Stomach (tissue), 9 donors: ENCODE results near the gene GRIA3. TPM values are rescaled to one million over a fixed set of nuclear protein-coding genes. Genes with fewer than 3 reads are reported as not detected.
"Not testable (repeated sequence)": the region's sequence is repeated elsewhere in the genome, so short reads cannot be mapped to it uniquely, and the experiment has no call there.

Experiments
- DNase-seq, 2 donors: peaks; one replicate each; pipeline versions ENCODE4 v3.0.0 to v3.0.0-alpha.2; 2013 to 2019
- H3K27ac ChIP-seq, 5 donors: fragments of 200-600 bp in 4 of 5; sonication (generic) in 4 of 5; one replicate each; pipeline ENCODE4 v1.5.1; 2013 to 2019; ENCODE audit warnings: mild to moderate bottlenecking in 1 of 5, moderate library complexity in 1 of 5
- H3K27me3 ChIP-seq, 3 donors: fragments of 200-600 bp; sonication (generic); one replicate each; pipeline ENCODE4 v1.5.1; 2017 to 2019; ENCODE audit warnings: mixed run types in 1 of 3
- H3K36me3 ChIP-seq, 4 donors: fragments of 200-600 bp; sonication (generic); 1 replicate in 3 of 4; 2 replicates in 1 of 4; pipeline ENCODE4 v1.5.1; 2016 to 2019
- H3K4me1 ChIP-seq, 4 donors: fragments of 200-600 bp; sonication (generic); one replicate each; pipeline ENCODE4 v1.5.1; 2016 to 2019
- H3K4me3 ChIP-seq, 4 donors: fragments of 200-600 bp; sonication (generic) in 3 of 4; one replicate each; pipeline ENCODE4 v1.5.1; 2016 to 2019; ENCODE audit warnings: mild to moderate bottlenecking in 1 of 4
- H3K9me3 ChIP-seq, 4 donors: fragments of 200-600 bp; sonication (generic); one replicate each; pipeline ENCODE4 v1.5.1; 2016 to 2019
- EP300 ChIP-seq: sonication (generic); formaldehyde crosslinking; IDR thresholded peaks from one replicate; pipeline ENCODE4 v1.6.1; 2017; ENCODE audit warnings: antibody characterized with exemption
- POLR2A ChIP-seq, 4 donors: fragments of 450-650 bp; IDR thresholded peaks; one replicate each; pipeline ENCODE4 v1.6.1; 2016; ENCODE audit warnings: antibody characterized with exemption in 4 of 4, control low read depth in 2 of 4, mild to moderate bottlenecking in 1 of 4, moderate library complexity in 1 of 4
- POLR2AphosphoS5 ChIP-seq, 3 donors: sonication (generic); formaldehyde crosslinking; IDR thresholded peaks; one replicate each; pipeline ENCODE4 v1.6.1; 2016; ENCODE audit warnings: antibody characterized with exemption in 3 of 3
- WGBS, 5 donors: extraction: QIAGEN DNeasy Blood & Tissue Kit in 3 of 5; methylation state at CpG; one replicate each; pipeline versions ENCODE4 v1.1.5 to v1.1.7; 2013 to 2018; 5-methylcytosine and 5-hydroxymethylcytosine counted together
- intact Hi-C: fragments of 100-400 bp; cut with DNase I; formaldehyde crosslinking; loops from one replicate; pipeline ENCODE4 v1.15.1; 2023; ENCODE audit warnings: low total_unique reads
- polyA plus RNA-seq, 3 donors: library from polyadenylated mRNA; stranded (reverse); fragments of 200-250 nt; gene quantifications; one replicate each; pipeline ENCODE4 v1.2.3, GENCODE V29; 2013
- total RNA-seq, 5 donors: library from RNA; depleted of rRNA; stranded (reverse); fragments of >200 nt; gene quantifications; one replicate each; pipeline versions ENCODE4 v1.1.0 to v1.2.3, GENCODE V29; 2014 to 2016
- TF ChIP-seq, protein P1 (sequence below), 7 experiments: fragments of 450-650 bp in 4 of 7; fragments of 200-600 bp in 3 of 7; sonication (generic) in 3 of 7; IDR thresholded peaks; one replicate each; pipeline ENCODE4 v1.5.1; 2016 to 2019; ENCODE audit warnings: antibody characterized with exemption in 7 of 7, control low read depth in 2 of 7, mild to moderate bottlenecking in 1 of 7
- donor health status: healthy with polysubstance abuse.
- donor health status: Bipolar disorder and iron deficiency.
- donor health status: healthy.

The GRIA3 gene
- total and polyA plus RNA-seq, 8 donors: 0.87 to 4.7 (median 2.1) TPM; not detected in 3

DNA sequence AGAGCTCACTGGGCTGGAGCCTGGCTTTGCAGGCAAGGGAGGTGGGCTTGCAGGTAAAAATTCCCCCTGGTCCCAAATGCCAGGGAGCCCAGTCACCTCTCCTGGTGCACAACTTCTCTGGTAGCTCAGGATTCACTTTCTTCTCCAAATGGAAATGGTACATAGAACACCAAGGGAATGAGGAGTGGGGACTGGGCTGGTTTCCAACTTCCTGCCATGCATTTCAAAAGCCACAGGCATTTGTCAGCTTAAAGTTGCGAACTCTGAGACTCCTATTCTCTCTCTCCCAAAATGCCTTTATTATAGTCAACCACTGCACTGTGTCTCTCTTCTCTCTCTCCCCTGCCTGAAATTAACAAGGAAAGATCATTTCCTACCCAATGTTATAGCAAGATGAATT lies 177.3 kb downstream of the GRIA3 start:
- Histone ChIP-seq H3K4me3 (no peak overlapping the region), H3K36me3 (no peaks in the 10 kb centered on the region), H3K4me1 (no peaks in the 10 kb centered on the region), H3K27me3 (no peaks in the 10 kb centered on the region), H3K27ac (no peak overlapping the region), H3K9me3 (no peaks in the 10 kb centered on the region)
- intact Hi-C loops: no loop called here
- WGBS, 5 donors: 50 to 76% (median 69%) methylated on average over 1 of the region's 1 CpG
- DNase-seq: peak in 1 of 2 donors; percentile 2
- TF ChIP-seq EP300 (no peak), POLR2A (IDR thresholded peaks at IDR 0.05) (no peak), POLR2AphosphoS5 (IDR thresholded peaks at IDR 0.05) (no peak)
- TF ChIP-seq, protein P1, sequence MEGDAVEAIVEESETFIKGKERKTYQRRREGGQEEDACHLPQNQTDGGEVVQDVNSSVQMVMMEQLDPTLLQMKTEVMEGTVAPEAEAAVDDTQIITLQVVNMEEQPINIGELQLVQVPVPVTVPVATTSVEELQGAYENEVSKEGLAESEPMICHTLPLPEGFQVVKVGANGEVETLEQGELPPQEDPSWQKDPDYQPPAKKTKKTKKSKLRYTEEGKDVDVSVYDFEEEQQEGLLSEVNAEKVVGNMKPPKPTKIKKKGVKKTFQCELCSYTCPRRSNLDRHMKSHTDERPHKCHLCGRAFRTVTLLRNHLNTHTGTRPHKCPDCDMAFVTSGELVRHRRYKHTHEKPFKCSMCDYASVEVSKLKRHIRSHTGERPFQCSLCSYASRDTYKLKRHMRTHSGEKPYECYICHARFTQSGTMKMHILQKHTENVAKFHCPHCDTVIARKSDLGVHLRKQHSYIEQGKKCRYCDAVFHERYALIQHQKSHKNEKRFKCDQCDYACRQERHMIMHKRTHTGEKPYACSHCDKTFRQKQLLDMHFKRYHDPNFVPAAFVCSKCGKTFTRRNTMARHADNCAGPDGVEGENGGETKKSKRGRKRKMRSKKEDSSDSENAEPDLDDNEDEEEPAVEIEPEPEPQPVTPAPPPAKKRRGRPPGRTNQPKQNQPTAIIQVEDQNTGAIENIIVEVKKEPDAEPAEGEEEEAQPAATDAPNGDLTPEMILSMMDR (IDR thresholded peaks at IDR 0.05): no peak

DNA sequence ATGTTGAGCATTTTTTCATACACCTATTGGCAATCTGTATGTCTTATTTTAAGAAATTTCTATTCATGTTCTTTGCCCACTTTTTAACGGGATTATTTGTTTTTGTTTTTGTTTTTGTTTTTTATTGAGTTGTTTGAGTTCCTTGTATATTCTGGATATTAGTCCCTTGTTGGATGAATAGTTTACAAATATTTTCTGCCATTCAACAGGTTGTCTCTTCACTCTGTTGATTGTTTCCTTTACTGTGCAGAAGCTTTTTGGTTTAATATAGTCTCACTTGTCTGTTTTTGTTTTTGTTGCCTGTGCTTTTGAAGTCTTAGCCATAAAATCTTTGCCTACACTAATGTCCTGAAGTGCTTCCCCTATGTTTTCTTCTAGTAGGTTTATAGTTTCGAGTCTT lies 202.1 kb downstream of the GRIA3 start:
- H3K4me1 ChIP-seq, H3K36me3 ChIP-seq, H3K4me3 ChIP-seq, intact Hi-C loops, DNase-seq, H3K27ac ChIP-seq, H3K27me3 ChIP-seq: not testable (repeated sequence)
- 60 to 85% (median 77%) methylated on average over 2 of the region's 2 CpGs for WGBS, 5 donors
- peaks cover 0 to 16% (median 6%) of the 10 kb centered on the region in 4 donors for H3K9me3 ChIP-seq

DNA sequence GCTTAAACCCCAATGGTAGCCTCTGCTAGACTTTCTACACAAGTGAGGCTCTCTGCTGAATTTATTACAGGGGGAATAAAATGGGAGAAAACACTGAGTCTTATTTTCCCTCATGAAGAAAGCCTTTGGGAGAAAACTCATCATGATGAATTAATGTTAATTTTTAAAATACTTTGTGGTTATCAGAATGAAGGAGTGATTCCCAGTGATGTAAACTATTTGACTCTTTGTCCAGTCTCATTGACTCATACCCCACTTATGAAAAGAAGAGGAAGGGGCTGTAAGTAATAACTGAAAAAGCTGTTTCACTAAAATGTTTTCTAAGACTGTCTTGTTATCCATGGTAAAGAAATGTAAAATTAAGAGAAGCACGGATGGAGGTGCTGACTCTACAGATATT lies 208.8 kb downstream of the GRIA3 start:
- no peaks in the 10 kb centered on the region for H3K27me3 ChIP-seq
- no peaks in the 10 kb centered on the region for H3K4me1 ChIP-seq
- WGBS, 5 donors: 63 to 100% (median 72%) methylated on average over 1 of the region's 1 CpG
- H3K9me3 ChIP-seq: peaks cover 0 to 22% (median 6%) of the 10 kb centered on the region in 4 donors
- intact Hi-C loops: no loop called here
- no peak overlapping the region for H3K27ac ChIP-seq
- no peak for DNase-seq
- H3K4me3 ChIP-seq: no peak overlapping the region
- no peaks in the 10 kb centered on the region for H3K36me3 ChIP-seq
- TF ChIP-seq, protein P1 (IDR thresholded peaks at IDR 0.05): no peak
- TF ChIP-seq POLR2AphosphoS5 (IDR thresholded peaks at IDR 0.05): no peak
- TF ChIP-seq POLR2A (IDR thresholded peaks at IDR 0.05): no peak
- TF ChIP-seq EP300: no peak

DNA sequence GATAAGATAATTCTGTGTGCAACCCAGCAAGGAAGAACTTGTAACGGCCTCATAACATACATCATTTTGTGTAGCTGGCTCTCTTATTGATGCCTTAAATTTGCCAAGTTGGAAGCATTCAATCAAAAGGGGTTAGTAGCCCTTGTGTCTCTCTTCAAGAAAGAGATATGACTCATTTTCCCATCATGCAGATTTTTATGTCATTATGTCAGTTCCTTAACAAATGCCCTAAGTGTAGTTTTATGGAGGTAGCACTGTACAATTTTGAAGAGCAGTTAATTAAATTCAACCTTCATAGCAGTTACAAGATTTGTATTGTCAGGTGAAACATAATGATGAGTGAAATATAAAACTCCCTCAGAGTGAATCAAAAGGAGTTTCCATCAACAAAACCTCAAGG lies 215.6 kb downstream of the GRIA3 start:
- Histone ChIP-seq H3K27ac (no peak overlapping the region), H3K4me1 (no peaks in the 10 kb centered on the region), H3K27me3 (no peaks in the 10 kb centered on the region), H3K4me3 (no peak overlapping the region), H3K36me3 (no peaks in the 10 kb centered on the region), H3K9me3 (no peaks in the 10 kb centered on the region)
- TF ChIP-seq, protein P1 (IDR thresholded peaks at IDR 0.05): no peak
- TF ChIP-seq EP300 (no peak), POLR2AphosphoS5 (IDR thresholded peaks at IDR 0.05) (no peak), POLR2A (IDR thresholded peaks at IDR 0.05) (no peak)
- intact Hi-C loops: no loop called here
- no peak for DNase-seq
- 43 to 88% (median 65%) methylated on average over 1 of the region's 1 CpG for WGBS, 5 donors

DNA sequence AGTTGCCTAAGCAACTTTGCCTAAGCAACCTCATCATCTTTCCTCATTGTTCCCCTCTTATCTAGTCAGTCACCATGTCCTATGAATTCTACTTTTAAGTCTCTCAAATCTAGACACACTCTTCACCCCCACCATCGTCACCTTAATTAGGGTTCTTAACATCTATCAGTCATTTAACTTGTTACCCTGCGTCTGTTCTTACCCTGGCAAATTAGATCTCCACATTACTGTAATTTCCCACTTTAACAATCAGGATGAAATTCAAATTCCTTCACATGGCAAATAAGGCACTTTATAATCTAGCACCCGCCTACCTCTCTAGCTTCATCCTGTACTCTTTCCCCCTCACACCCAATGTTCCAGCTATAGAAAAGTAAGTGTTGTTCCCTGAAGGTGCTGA lies 221.2 kb downstream of the GRIA3 start:
- DNase-seq: no peak
- no peaks in the 10 kb centered on the region for H3K27me3 ChIP-seq
- no peak overlapping the region for H3K27ac ChIP-seq
- 81 to 96% (median 88%) methylated on average over 3 of the region's 3 CpGs for WGBS, 5 donors
- TF ChIP-seq POLR2A (IDR thresholded peaks at IDR 0.05): no peak
- no peak for TF ChIP-seq EP300
- no peak for TF ChIP-seq POLR2AphosphoS5 (IDR thresholded peaks at IDR 0.05)
- TF ChIP-seq, protein P1 (IDR thresholded peaks at IDR 0.05): no peak
- no peaks in the 10 kb centered on the region for H3K9me3 ChIP-seq
- no peaks in the 10 kb centered on the region for H3K36me3 ChIP-seq
- intact Hi-C loops: no loop called here
- H3K4me3 ChIP-seq: no peak overlapping the region
- no peaks in the 10 kb centered on the region for H3K4me1 ChIP-seq
